ENCODE measurements around the gene TANGO2.

DNA sequence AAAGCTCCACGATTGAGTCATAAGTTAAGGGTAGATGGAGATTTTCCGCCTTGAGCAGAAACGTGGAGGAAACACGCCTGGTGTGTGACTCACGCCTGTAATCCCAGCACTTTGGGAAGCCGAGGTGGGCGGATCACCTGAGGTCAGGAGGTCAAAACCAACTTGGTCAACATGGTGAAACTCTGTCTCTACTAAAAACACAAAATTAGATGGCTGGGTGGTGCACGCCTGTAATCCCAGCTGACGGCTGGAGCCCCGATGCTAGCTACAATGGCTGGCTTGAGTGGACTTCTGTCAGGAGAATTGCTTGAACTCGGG lies 41.8 kb downstream of the TANGO2 start:
- TF ChIP-seq, protein P1, sequence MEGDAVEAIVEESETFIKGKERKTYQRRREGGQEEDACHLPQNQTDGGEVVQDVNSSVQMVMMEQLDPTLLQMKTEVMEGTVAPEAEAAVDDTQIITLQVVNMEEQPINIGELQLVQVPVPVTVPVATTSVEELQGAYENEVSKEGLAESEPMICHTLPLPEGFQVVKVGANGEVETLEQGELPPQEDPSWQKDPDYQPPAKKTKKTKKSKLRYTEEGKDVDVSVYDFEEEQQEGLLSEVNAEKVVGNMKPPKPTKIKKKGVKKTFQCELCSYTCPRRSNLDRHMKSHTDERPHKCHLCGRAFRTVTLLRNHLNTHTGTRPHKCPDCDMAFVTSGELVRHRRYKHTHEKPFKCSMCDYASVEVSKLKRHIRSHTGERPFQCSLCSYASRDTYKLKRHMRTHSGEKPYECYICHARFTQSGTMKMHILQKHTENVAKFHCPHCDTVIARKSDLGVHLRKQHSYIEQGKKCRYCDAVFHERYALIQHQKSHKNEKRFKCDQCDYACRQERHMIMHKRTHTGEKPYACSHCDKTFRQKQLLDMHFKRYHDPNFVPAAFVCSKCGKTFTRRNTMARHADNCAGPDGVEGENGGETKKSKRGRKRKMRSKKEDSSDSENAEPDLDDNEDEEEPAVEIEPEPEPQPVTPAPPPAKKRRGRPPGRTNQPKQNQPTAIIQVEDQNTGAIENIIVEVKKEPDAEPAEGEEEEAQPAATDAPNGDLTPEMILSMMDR (IDR thresholded peaks at IDR 0.05 in 2 of 3, conservative IDR thresholded peaks at IDR 0.05 in 1 of 3; ENCODE audit: control insufficient read depth in 2 of 3, extremely low read depth in 1 of 3, insufficient read depth in 1 of 3, low read depth in 3 of 3, low read length in 3 of 3) = no peak
- TF ChIP-seq, protein P2, sequence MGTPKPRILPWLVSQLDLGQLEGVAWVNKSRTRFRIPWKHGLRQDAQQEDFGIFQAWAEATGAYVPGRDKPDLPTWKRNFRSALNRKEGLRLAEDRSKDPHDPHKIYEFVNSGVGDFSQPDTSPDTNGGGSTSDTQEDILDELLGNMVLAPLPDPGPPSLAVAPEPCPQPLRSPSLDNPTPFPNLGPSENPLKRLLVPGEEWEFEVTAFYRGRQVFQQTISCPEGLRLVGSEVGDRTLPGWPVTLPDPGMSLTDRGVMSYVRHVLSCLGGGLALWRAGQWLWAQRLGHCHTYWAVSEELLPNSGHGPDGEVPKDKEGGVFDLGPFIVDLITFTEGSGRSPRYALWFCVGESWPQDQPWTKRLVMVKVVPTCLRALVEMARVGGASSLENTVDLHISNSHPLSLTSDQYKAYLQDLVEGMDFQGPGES (IDR thresholded peaks at IDR 0.05) = no peak
- no peak for TF ChIP-seq KDM1A (IDR thresholded peaks at IDR 0.05; ENCODE audit: borderline replicate concordance)
- no peak for TF ChIP-seq RFX5 (IDR thresholded peaks at IDR 0.05; ENCODE audit: low read depth, low read length)
- TF ChIP-seq POLR2AphosphoS5 (IDR thresholded peaks at IDR 0.05; ENCODE audit: low read length) = no peak
- TF ChIP-seq, protein P3, sequence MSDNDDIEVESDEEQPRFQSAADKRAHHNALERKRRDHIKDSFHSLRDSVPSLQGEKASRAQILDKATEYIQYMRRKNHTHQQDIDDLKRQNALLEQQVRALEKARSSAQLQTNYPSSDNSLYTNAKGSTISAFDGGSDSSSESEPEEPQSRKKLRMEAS (IDR thresholded peaks at IDR 0.05; ENCODE audit: low read depth, low read length) = no peak
- no peak for TF ChIP-seq CBX3 (IDR thresholded peaks at IDR 0.05; ENCODE audit: borderline replicate concordance, low read depth)
- TF ChIP-seq NFYB (IDR thresholded peaks at IDR 0.05; ENCODE audit: insufficient read depth, low read depth, low read length) = no peak
- no peak for TF ChIP-seq STAT1 (conservative IDR thresholded peaks at IDR 0.05)
- no peak for TF ChIP-seq SMC3 (IDR thresholded peaks at IDR 0.05; ENCODE audit: borderline replicate concordance, low read length)
